ENCODE data around the gene NRIP1. TPM values are rescaled to one million over a fixed set of nuclear protein-coding genes. Genes with fewer than 3 reads are reported as not detected.

Gene NRIP1
- total and polyA plus RNA-seq, 10 of the 15 experiments (the other 5 are each of a cell fraction or from before 2014, with no cell fraction given): 2.9 to 26.1 (median 9.3) TPM

DNA sequence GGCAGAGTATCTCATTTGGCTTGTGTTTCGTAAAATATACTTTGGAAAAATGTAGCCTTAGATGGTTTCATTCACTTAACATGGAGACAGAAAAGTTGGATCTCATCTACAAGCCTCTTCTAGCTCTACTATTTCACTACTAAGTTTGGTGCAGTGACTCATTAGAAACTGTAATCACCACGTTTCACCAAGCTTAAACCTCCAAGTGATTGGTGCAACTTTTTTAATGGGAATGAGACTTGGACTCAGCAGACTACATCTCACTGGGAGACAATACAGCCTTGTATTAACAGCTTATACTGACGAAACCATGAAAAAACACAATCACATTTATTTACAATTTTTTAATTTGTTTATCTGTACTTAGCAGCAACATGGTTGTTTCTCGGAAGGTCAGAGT, 29.9 kb upstream of the NRIP1 start:
- no TSS peak for BruUV-seq (replicated peaks)
- no peaks in the 10 kb centered on the region for H3K9me3 ChIP-seq (replicated peaks; ENCODE audit: control insufficient read depth, insufficient read depth, low read length)
- no peak for DNase-seq (ENCODE audit: low read depth, low spot score)
- no peaks in the 10 kb centered on the region for H3K4me1 ChIP-seq (ENCODE audit: control insufficient read depth, insufficient read depth, low read length)
- H2AFZ ChIP-seq (ENCODE audit: control insufficient read depth, low read depth, low read length): no peak overlapping the region
- intact Hi-C loops (cut with micrococcal nuclease; ENCODE audit: unreplicated experiment) (no loop called here), in situ Hi-C loops (cut with MboI) (no loop called here)
- ChIA-PET SMC1A (ENCODE audit: uncharacterized antibody, unreplicated experiment) (interaction anchor here (0.8 to 1.2 kb wide), 2 partner anchors 17 to 388 kb away, joined by 3 read pairs; no protein-coding TSS in a partner anchor), RAD21 (ENCODE audit: unreplicated experiment) (no interaction called here), POLR2A (no interaction called here), CTCF (interaction anchor here (1.0 to 1.6 kb wide), 4 partner anchors 18 to 388 kb away, joined by 3 to 4 read pairs (median 4); no protein-coding TSS in a partner anchor)
- H3K27ac ChIP-seq (ENCODE audit: control insufficient read depth, insufficient read depth): no peak overlapping the region
- H3K4me2 ChIP-seq (ENCODE audit: control insufficient read depth, insufficient read depth): no peak overlapping the region
- ATAC-seq: no peak
- 10% methylated on average over 4 of the region's 4 CpGs for WGBS (ENCODE audit: insufficient coverage, insufficient replicate concordance, low lambda C conversion rate, missing lambda C conversion rate)
- no peaks in the 10 kb centered on the region for H4K20me1 ChIP-seq (ENCODE audit: control insufficient read depth, insufficient read depth)
- H3K79me2 ChIP-seq (ENCODE audit: control insufficient read depth, insufficient read depth, low read length): no peaks in the 10 kb centered on the region
- no peaks in the 10 kb centered on the region for H3K36me3 ChIP-seq (ENCODE audit: control insufficient read depth in 2 of 2, insufficient read depth in 2 of 2, low read length in 1 of 2)
- H3K9ac ChIP-seq (ENCODE audit: control insufficient read depth, insufficient read depth, low read length): no peak overlapping the region
- TF ChIP-seq ZNF384 (IDR thresholded peaks at IDR 0.05; ENCODE audit: borderline replicate concordance, low read depth, low read length) (no peak), NR2F1 (conservative IDR thresholded peaks at IDR 0.05) (no peak), DPF2 (IDR thresholded peaks at IDR 0.05) (no peak), SPI1 (IDR thresholded peaks at IDR 0.05; ENCODE audit: borderline replicate concordance, insufficient read depth, low read depth, low read length) (no peak), MXI1 (IDR thresholded peaks at IDR 0.05; ENCODE audit: low read depth, low read length) (no peak), RELA (IDR thresholded peaks at IDR 0.05; ENCODE audit: borderline replicate concordance, partially characterized antibody) (no peak)
- TF ChIP-seq, protein P1, sequence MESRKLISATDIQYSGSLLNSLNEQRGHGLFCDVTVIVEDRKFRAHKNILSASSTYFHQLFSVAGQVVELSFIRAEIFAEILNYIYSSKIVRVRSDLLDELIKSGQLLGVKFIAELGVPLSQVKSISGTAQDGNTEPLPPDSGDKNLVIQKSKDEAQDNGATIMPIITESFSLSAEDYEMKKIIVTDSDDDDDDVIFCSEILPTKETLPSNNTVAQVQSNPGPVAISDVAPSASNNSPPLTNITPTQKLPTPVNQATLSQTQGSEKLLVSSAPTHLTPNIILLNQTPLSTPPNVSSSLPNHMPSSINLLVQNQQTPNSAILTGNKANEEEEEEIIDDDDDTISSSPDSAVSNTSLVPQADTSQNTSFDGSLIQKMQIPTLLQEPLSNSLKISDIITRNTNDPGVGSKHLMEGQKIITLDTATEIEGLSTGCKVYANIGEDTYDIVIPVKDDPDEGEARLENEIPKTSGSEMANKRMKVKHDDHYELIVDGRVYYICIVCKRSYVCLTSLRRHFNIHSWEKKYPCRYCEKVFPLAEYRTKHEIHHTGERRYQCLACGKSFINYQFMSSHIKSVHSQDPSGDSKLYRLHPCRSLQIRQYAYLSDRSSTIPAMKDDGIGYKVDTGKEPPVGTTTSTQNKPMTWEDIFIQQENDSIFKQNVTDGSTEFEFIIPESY (IDR thresholded peaks at IDR 0.05): no peak
- TF ChIP-seq, protein P2, sequence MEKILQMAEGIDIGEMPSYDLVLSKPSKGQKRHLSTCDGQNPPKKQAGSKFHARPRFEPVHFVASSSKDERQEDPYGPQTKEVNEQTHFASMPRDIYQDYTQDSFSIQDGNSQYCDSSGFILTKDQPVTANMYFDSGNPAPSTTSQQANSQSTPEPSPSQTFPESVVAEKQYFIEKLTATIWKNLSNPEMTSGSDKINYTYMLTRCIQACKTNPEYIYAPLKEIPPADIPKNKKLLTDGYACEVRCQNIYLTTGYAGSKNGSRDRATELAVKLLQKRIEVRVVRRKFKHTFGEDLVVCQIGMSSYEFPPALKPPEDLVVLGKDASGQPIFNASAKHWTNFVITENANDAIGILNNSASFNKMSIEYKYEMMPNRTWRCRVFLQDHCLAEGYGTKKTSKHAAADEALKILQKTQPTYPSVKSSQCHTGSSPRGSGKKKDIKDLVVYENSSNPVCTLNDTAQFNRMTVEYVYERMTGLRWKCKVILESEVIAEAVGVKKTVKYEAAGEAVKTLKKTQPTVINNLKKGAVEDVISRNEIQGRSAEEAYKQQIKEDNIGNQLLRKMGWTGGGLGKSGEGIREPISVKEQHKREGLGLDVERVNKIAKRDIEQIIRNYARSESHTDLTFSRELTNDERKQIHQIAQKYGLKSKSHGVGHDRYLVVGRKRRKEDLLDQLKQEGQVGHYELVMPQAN (conservative IDR thresholded peaks at IDR 0.05): no peak
- H3K4me3 ChIP-seq: no peak overlapping the region
- H3K27me3 ChIP-seq (replicated peaks in 1 of 2; ENCODE audit: control insufficient read depth in 2 of 2, insufficient read depth in 2 of 2, low read length in 1 of 2): no peaks in the 10 kb centered on the region
- FAIRE-seq: no peak

Measured in GM12878 (cell line).